Choroid plexus epithelial cell (primary cell): ENCODE data around the gene HES4.
"Not testable (repeated sequence)": the region's sequence is repeated elsewhere in the genome, so short reads cannot be mapped to it uniquely, and the experiment has no call there.

ENCODE experiments used
- DNase-seq: peaks from one replicate; pipeline ENCODE4 v3.0.0-alpha.2; 2010; ENCODE audit warnings: low read depth
- H3K4me3 ChIP-seq: 2 replicates; pipeline ENCODE4 v1.5.1; 2011; ENCODE audit warnings: low read depth, mild to moderate bottlenecking, control low read depth, low read length, moderate library complexity
- TF ChIP-seq, protein P1 (sequence below): conservative IDR thresholded peaks from 2 replicates; pipeline ENCODE4 v1.5.1; 2011; ENCODE audit warnings: low read depth, mild to moderate bottlenecking, control low read depth, inconsistent platforms, low read length, moderate library complexity

HES4 gene

DNA sequence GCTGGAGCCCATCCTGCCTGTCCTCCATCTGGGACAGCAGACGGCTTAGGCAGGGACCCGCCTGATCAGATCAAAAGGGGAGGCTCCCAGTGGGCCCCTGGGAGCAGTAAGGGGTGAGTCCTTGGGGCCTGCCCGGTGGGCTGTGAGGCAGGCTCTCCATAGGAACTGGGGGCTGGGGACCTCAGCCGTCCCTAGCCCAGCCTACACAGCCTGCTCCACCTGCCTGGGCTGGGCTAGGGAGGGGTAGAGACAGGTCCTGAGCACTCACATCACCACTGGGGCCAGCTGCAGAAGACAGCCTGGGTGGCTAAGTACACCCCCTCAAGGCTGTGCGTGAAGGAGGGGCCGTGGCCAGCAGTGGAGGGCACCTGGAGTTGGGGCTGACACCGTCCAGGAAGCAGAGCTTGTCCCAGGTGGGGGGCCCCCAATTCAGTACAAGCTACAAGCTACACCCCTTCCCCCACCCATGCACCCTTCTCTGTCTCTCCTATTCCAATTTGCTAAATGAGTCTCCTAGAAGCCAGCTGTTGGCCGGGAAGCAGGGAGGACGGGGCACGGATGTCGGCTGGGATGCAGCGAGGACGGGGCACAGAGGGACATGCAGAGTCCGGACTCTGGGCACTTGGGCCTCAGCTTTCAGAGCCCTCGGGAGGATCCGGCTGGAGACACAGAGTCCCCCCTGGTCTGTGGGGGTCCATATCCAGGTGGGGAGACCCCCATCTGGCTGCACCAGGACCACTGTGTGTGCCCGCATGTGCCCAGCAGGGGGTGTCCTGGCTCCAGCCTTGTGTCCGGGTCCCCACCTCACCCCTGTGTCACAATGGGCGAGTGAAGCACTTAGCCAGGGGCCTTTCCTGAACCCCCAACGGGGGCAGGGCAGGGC lies 15.1 kb upstream of the HES4 start:
- TF ChIP-seq, protein P1, sequence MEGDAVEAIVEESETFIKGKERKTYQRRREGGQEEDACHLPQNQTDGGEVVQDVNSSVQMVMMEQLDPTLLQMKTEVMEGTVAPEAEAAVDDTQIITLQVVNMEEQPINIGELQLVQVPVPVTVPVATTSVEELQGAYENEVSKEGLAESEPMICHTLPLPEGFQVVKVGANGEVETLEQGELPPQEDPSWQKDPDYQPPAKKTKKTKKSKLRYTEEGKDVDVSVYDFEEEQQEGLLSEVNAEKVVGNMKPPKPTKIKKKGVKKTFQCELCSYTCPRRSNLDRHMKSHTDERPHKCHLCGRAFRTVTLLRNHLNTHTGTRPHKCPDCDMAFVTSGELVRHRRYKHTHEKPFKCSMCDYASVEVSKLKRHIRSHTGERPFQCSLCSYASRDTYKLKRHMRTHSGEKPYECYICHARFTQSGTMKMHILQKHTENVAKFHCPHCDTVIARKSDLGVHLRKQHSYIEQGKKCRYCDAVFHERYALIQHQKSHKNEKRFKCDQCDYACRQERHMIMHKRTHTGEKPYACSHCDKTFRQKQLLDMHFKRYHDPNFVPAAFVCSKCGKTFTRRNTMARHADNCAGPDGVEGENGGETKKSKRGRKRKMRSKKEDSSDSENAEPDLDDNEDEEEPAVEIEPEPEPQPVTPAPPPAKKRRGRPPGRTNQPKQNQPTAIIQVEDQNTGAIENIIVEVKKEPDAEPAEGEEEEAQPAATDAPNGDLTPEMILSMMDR, result peak; percentile 42
- H3K4me3 ChIP-seq, result no peak overlapping the region
- DNase-seq, result no peak

DNA sequence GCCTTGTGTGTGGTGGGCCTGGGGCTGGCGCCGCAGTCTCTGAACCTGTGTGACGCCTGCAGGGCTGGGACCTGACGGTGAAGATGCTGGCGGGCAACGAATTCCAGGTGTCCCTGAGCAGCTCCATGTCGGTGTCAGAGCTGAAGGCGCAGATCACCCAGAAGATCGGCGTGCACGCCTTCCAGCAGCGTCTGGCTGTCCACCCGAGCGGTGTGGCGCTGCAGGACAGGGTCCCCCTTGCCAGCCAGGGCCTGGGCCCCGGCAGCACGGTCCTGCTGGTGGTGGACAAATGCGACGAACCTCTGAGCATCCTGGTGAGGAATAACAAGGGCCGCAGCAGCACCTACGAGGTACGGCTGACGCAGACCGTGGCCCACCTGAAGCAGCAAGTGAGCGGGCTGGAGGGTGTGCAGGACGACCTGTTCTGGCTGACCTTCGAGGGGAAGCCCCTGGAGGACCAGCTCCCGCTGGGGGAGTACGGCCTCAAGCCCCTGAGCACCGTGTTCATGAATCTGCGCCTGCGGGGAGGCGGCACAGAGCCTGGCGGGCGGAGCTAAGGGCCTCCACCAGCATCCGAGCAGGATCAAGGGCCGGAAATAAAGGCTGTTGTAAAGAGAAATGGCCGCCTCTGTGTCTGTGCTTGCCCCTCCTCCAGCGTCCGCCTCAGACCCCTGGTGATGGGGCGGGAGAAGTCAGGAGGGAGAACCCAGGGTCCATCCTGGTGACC lies 14.2 kb upstream of the HES4 start:
- TF ChIP-seq, protein P1, result no peak
- peak overlapping the region; percentile 76 for H3K4me3 ChIP-seq

DNA sequence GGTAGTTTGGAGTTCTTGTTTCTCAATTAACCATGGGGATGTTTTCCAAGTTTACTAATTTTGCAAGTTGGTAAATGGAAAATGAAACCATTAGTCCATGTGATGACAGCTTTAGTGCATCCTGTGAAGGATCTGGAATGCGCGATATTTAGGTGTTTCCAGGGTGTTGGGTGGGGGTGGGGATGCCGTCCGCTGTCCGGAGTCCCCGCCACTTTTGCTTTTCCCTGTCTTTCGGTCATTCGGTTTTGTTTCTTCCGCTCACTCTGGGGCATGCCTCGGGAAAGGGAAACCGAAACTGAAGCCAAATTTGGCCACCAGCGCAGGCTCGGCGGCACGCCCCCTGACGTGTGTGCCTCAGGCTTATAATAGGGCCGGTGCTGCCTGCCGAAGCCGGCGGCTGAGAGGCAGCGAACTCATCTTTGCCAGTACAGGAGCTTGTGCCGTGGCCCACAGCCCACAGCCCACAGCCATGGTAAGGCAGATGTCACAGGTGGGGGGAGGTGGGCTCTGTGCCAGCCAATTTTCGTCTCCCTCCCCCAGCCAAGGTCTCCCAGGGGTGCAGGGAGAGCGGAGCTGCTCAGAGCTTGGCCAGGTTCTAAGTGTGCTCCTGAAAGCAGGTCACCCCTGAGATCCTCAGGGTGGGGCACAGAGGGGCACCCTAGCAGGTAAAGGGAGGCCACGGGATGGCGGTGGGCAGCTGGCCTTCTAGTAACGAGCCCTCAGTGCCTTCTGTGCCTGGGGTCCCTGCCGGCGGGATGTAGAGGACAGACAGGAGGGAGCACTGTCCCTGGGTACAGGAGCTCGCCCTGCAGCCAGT lies 13.4 kb upstream of the HES4 start, which contains the start of gene ISG15:
Gene ISG15 (plus strand): TSS at position 393 of the 817 bp plus-strand sequence. CDS start 77 bp downstream, at position 470.
- TF ChIP-seq, protein P1, result no peak
- H3K4me3 ChIP-seq, result peak within 1 kb of the TSS; percentile 76
- DNase-seq, result peak; percentile 86

More for the DNA sequence above, 14.2 kb upstream of the HES4 start:
- no peak for DNase-seq

DNA sequence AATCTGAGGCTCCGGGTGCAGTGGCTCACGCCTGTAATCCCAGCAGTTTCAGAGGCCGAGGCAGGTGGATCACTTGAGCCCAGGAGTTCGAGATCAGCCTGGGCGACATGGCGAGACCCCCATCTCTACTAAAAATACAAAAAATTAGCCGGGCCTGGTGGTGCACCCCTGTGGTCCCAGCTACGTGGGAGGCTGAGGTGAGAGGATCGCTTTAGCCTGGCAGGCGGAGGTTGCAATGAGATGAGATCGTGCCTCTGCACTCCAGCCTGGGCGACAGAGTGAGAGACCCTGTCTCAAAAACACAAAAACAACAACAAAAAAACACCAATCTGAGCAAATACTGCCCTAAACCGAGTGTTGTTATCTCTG lies 12.8 kb upstream of the HES4 start:
- not testable (repeated sequence) for DNase-seq
- H3K4me3 ChIP-seq, result peak overlapping the region; percentile 76

DNA sequence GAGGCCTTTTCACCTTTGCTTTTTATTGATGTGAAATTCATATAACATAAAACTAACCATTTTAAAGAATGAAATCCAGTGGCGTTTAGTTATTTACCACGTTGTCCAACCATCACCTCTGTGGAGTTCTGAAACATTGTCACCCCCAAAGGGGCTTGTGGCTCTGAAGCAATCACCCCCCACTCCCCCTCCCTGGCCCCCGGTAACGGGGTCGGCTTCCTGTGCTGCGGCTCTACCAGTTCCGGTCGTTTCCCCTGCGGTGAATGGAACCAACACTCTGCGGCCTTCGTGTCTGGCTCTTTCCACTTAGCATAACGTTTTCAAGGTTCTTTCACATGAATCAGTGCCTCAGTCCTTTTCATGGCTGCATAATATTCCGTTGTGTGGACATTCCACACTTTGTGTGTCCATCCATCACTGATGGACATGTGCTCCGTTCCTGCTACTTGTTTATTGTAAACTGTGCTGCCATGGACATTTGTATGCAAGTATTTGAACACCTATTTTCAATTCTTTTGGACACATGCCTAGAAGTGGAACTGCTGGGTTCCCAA lies 11.6 kb upstream of the HES4 start:
- TF ChIP-seq, protein P1, result no peak
- H3K4me3 ChIP-seq, result no peak overlapping the region
- DNase-seq, result no peak

DNA sequence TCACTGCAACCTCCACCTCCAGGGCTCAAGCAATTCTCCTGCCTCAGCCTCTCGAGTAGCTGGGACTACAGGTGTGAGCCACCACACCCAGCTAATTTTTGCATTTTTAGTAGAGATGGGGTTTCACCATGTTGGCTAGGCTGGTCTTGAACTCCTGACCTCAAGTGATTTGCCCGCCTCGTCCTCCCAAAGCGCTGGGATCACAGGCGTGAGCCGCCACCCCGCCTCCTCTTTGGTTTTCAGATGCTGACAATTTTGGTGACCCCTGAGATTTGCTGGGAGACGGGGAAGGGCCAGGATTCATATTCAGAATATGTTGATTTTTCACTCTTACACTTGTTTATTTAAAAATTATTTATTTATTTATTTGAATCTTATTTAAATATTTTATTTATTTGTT lies 10.2 kb upstream of the HES4 start:
- H3K4me3 ChIP-seq, DNase-seq: not testable (repeated sequence)

DNA sequence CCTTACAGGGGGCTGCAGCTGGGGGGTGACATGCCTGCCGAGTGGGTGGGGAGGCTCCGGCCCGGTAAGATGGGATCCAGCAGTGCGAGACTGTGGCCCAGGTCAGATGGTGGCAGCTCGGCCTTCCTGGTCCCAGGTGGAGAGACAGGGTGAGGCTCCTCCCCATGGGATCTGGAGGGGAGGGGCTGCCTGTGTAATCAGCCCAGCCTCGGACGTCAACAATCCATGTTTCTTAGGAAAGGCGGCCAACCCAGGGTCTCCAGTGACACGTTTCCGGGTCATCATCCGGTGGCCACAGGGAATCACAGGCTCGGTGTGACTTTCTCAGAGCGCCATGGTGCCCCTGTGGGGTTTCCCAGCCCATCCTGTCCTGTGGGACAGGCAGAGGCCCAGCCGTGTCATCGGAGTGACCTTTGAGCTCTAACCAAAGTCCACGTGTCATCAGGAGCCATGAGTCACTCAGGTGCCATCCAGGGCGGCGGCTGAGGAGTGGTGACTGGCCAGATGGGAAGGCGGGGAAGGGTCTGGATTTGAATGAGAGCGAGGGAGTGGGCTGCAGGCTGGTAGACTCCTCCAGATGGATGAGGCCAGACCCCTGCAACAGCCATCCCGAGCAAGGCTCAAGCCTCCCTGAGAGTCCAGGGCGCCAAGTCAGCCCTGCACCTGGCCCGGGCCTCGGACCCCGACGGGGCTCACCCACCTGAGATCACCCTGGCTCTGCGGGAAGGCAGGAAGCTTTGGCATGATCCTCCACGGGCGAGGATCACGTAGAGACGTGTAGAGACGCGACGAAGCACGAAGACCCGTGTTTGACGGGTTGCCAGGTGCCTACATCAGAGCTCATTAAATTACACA lies 6.6 kb upstream of the HES4 start:
- TF ChIP-seq, protein P1, result no peak
- no peak overlapping the region for H3K4me3 ChIP-seq
- no peak for DNase-seq
